Endothelial cell of hepatic sinusoid (primary cell): ENCODE results near the gene MACF1.
"Not testable (repeated sequence)": the region's sequence is repeated elsewhere in the genome, so short reads cannot be mapped to it uniquely, and the experiment has no call there.

Experiments used
- in situ Hi-C: cut with HindIII; loops from 2 replicates; pipeline ENCODE4 v1.10.0; 2017; ENCODE audit warnings: low sequenced_read_pairs

Gene MACF1

GRCh38 chr1:39500862-39501389, 296.4 kb downstream of the MACF1 start:
- in situ Hi-C loops: no loop called here

- in situ Hi-C loops: no loop called here
Observed at GRCh38 chr1:39501666-39502065, 297.2 kb downstream of the MACF1 start.

GRCh38 chr1:39504436-39504835, 299.9 kb downstream of the MACF1 start:
- in situ Hi-C loops: not testable (repeated sequence)

- in situ Hi-C loops: no loop called here
Observed at GRCh38 chr1:39505289-39505688, 300.8 kb downstream of the MACF1 start.

- in situ Hi-C loops: no loop called here
Observed at GRCh38 chr1:39507230-39507928, 302.9 kb downstream of the MACF1 start.

GRCh38 chr1:39508266-39508665, 303.8 kb downstream of the MACF1 start:
- in situ Hi-C loops: no loop called here

- in situ Hi-C loops: no loop called here
Observed at GRCh38 chr1:39508857-39509305, 304.4 kb downstream of the MACF1 start.

- in situ Hi-C loops: no loop called here
Observed at GRCh38 chr1:39509360-39510009, 305.0 kb downstream of the MACF1 start.

- in situ Hi-C loops: not testable (repeated sequence)
Observed at GRCh38 chr1:39510570-39511186, 306.2 kb downstream of the MACF1 start.

- in situ Hi-C loops: not testable (repeated sequence)
Observed at GRCh38 chr1:39511477-39511876, 307.0 kb downstream of the MACF1 start.

- in situ Hi-C loops: not testable (repeated sequence)
Observed at GRCh38 chr1:39512234-39512847, 307.8 kb downstream of the MACF1 start.

GRCh38 chr1:39514710-39515124, 310.2 kb downstream of the MACF1 start:
- in situ Hi-C loops: not testable (repeated sequence)

- in situ Hi-C loops: not testable (repeated sequence)
Observed at GRCh38 chr1:39515131-39516086, 310.9 kb downstream of the MACF1 start.

- in situ Hi-C loops: not testable (repeated sequence)
Observed at GRCh38 chr1:39516841-39517240, 312.3 kb downstream of the MACF1 start.

- in situ Hi-C loops: not testable (repeated sequence)
Observed at GRCh38 chr1:39517936-39518335, 313.4 kb downstream of the MACF1 start.

- in situ Hi-C loops: not testable (repeated sequence)
Observed at GRCh38 chr1:39519376-39519775, 314.9 kb downstream of the MACF1 start.

GRCh38 chr1:39522221-39522620, 317.7 kb downstream of the MACF1 start:
- in situ Hi-C loops: not testable (repeated sequence)

GRCh38 chr1:39522661-39523567, 318.4 kb downstream of the MACF1 start:
- in situ Hi-C loops: no loop called here

- in situ Hi-C loops: no loop called here
Observed at GRCh38 chr1:39524171-39524570, 319.7 kb downstream of the MACF1 start.
